Fibroblast of lung (primary cell): Measurements from ENCODE around the gene QSOX1.
A peak's percentile ranks its signal among the peaks of the same experiment; 100 is the strongest.

Experiments
- CTCF ChIP-seq, 2 donors: IDR thresholded peaks in 1 of 2; conservative IDR thresholded peaks in 1 of 2; 1 replicate in 1 of 2; 2 replicates in 1 of 2; pipeline ENCODE4 v1.5.1; 2011 to 2012; ENCODE audit warnings: low read length in 2 of 2, control low read depth in 1 of 2, inconsistent platforms in 1 of 2, low read depth in 1 of 2, mild to moderate bottlenecking in 1 of 2
- EZH2 ChIP-seq: IDR thresholded peaks from 2 replicates; pipeline ENCODE4 v1.5.1; 2012; ENCODE audit warnings: low read length, control low read depth, mild to moderate bottlenecking; ENCODE audit errors: missing control alignments

GRCh38 chr1:180235502-180236239, 81.0 kb downstream of the QSOX1 start:
- TF ChIP-seq CTCF (conservative IDR thresholded peaks at IDR 0.05 in 1 of 2, IDR thresholded peaks at IDR 0.05 in 1 of 2; ENCODE audit: low read depth in 1 of 2, low read length in 2 of 2) (no peak), EZH2 (peak; percentile 95)
